GM12878 (cell line): ENCODE data around the gene SYNGR2. TPM values are rescaled to one million over a fixed set of nuclear protein-coding genes. Genes with fewer than 3 reads are reported as not detected.

Experiments
- ATAC-seq: fragments of 200-7000 bp; cut with Tn5 transposase; 3 replicates; pipeline ENCODE4 v1.9.1; 2020; ENCODE audit warnings: mild to moderate bottlenecking, moderate library complexity
- BruUV-seq: library from RNA; stranded (reverse); fragments of 400-500 nt; replicated peaks from 2 replicates; lab custom pipeline; 2021; lab: Mats Ljungman, UMichigan
- CTCF ChIA-PET: fragments of 300-600 bp; sonication (Branson Sonifier 250); formaldehyde crosslinking; extraction: SDS; loops from one replicate; lab custom pipeline; 2021; ENCODE audit warnings: inconsistent platforms; lab: Yijun Ruan, JAX
- POLR2A ChIA-PET: fragments of 350-600 bp; formaldehyde crosslinking; extraction: SDS; loops from one replicate; lab custom pipeline; 2021; ENCODE audit warnings: inconsistent platforms; lab: Charles Lee
- RAD21 ChIA-PET: fragments of 300-600 bp; sonication (Branson Sonifier 250); formaldehyde crosslinking; loops from one replicate; lab custom pipeline; 2023; ENCODE audit warnings: antibody characterized with exemption; ENCODE audit not compliant: unreplicated experiment; lab: Charles Lee
- SMC1A ChIA-PET: fragments of 300-600 bp; sonication (Branson Sonifier 250); formaldehyde crosslinking; loops from one replicate; lab custom pipeline; 2023; ENCODE audit not compliant: unreplicated experiment, uncharacterized antibody; lab: Charles Lee
- DNase-seq: peaks from one replicate; pipeline ENCODE4 v3.0.0-alpha.2; 2011; ENCODE audit warnings: low read depth, low spot score
- FAIRE-seq: peaks from 3 replicates; lab custom pipeline; 2011; peaks lifted over from hg19 to GRCh38; lab: Jason Lieb, UNC
- H2AFZ ChIP-seq: 2 replicates; pipeline ENCODE4 v1.6.0; 2011; ENCODE audit warnings: low read depth, low read length, control low read depth; ENCODE audit not compliant: control insufficient read depth
- H3K27ac ChIP-seq: 2 replicates; pipeline ENCODE4 v1.5.1; 2011; ENCODE audit warnings: control low read depth; ENCODE audit not compliant: control insufficient read depth, insufficient read depth
- H3K27me3 ChIP-seq, 2 experiments: replicated peaks in 1 of 2; 2 replicates each; pipeline versions ENCODE4 v1.6.0 to v1.6.1; 2011; ENCODE audit warnings: low read length in 1 of 2; ENCODE audit not compliant: control insufficient read depth in 2 of 2, insufficient read depth in 2 of 2
- H3K36me3 ChIP-seq, 2 experiments: 2 replicates each; pipeline ENCODE4 v1.5.1; 2011; ENCODE audit warnings: low read length in 1 of 2; ENCODE audit not compliant: control insufficient read depth in 2 of 2, insufficient read depth in 2 of 2
- H3K4me1 ChIP-seq: 2 replicates; pipeline ENCODE4 v1.6.1; 2011; ENCODE audit warnings: mild to moderate bottlenecking, low read length, moderate library complexity, mixed read lengths; ENCODE audit not compliant: control insufficient read depth, insufficient read depth
- H3K4me2 ChIP-seq: 2 replicates; pipeline ENCODE4 v1.6.0; 2011; ENCODE audit warnings: control low read depth; ENCODE audit not compliant: control insufficient read depth, insufficient read depth
- H3K4me3 ChIP-seq: fragments of 200-600 bp; sonication (generic); 2 replicates; pipeline ENCODE4 v1.5.1; 2016
- H3K79me2 ChIP-seq: 2 replicates; pipeline ENCODE4 v1.6.0; 2011; ENCODE audit warnings: low read length; ENCODE audit not compliant: control insufficient read depth, insufficient read depth
- H3K9ac ChIP-seq: 2 replicates; pipeline ENCODE4 v1.8.0; 2011; ENCODE audit warnings: low read length, control low read depth, mixed read lengths; ENCODE audit not compliant: control insufficient read depth, insufficient read depth
- H3K9me3 ChIP-seq: replicated peaks from 3 replicates; pipeline ENCODE4 v1.5.1; 2011; ENCODE audit warnings: mild to moderate bottlenecking, low read length; ENCODE audit not compliant: control insufficient read depth, insufficient read depth
- H4K20me1 ChIP-seq: 2 replicates; pipeline ENCODE4 v1.6.0; 2011; ENCODE audit not compliant: control insufficient read depth, insufficient read depth
- DPF2 ChIP-seq: fragments of 450-650 bp; IDR thresholded peaks from 2 replicates; pipeline ENCODE4 v1.6.1; 2017; ENCODE audit warnings: mild to moderate bottlenecking
- ETV6 ChIP-seq, 2 experiments: fragments of 450-650 bp in 1 of 2; IDR thresholded peaks in 1 of 2; conservative IDR thresholded peaks in 1 of 2; 2 replicates each; pipeline ENCODE4 v1.6.1; 2014; ENCODE audit warnings: antibody characterized with exemption in 1 of 2, borderline replicate concordance in 1 of 2, low read depth in 1 of 2, mild to moderate bottlenecking in 1 of 2, moderate library complexity in 1 of 2
- JUND ChIP-seq: IDR thresholded peaks from 2 replicates; pipeline ENCODE4 v1.6.1; 2012; ENCODE audit warnings: low read depth, mild to moderate bottlenecking, low read length, improper control_type of control experiment, moderate library complexity
- KAT2A ChIP-seq: conservative IDR thresholded peaks from 2 replicates; pipeline ENCODE4 v1.6.1; 2011; ENCODE audit warnings: low read depth, low read length; ENCODE audit not compliant: control insufficient read depth
- MXI1 ChIP-seq: fragments of 150-350 bp; IDR thresholded peaks from 2 replicates; pipeline ENCODE4 v1.6.1; 2011; ENCODE audit warnings: low read depth, mild to moderate bottlenecking, inconsistent platforms, low read length, improper control_type of control experiment
- POLR2A ChIP-seq: IDR thresholded peaks from 2 replicates; pipeline ENCODE4 v1.6.1; 2011; ENCODE audit warnings: low read depth, mild to moderate bottlenecking, low read length
- ZNF24 ChIP-seq: fragments of 450-650 bp; IDR thresholded peaks from 2 replicates; pipeline ENCODE4 v1.6.1; 2017; ENCODE audit warnings: antibody characterized with exemption, mild to moderate bottlenecking
- WGBS: methylation state at CpG from one replicate; pipeline ENCODE4 v1.1.6; 2016; ENCODE audit warnings: low lambda C conversion rate; ENCODE audit not compliant: insufficient replicate concordance, insufficient coverage; ENCODE audit errors: missing lambda C conversion rate; 5-methylcytosine and 5-hydroxymethylcytosine counted together
- in situ Hi-C: fragments of 300-500 bp; cut with MboI; formaldehyde crosslinking; loops from 9 replicates; pipeline ENCODE4 v1.14.3; 2018; ENCODE audit warnings: mixed read lengths
- intact Hi-C: fragments of 100-400 bp; cut with micrococcal nuclease; formaldehyde crosslinking; loops from one replicate; pipeline ENCODE4 v1.14.2; 2022; ENCODE audit not compliant: unreplicated experiment
- polyA plus RNA-seq, 11 experiments: library from polyadenylated mRNA; depleted of rRNA in 4 of 11; unstranded in 6 of 11; stranded (reverse) in 5 of 11; fragments of >200 nt; fragmentation: Nextera tagmentation in 4 of 11; fragmentation: Illumina TruSeq in 1 of 11; extraction: Ambion mirVana in 4 of 11; extraction: Trizol in 1 of 11; gene quantifications; 1 replicate in 1 of 11; 2 replicates in 10 of 11; pipeline versions ENCODE4 v1.2.1 to v1.2.3, GENCODE V29; 2011 to 2016; ENCODE audit warnings: inconsistent platforms in 2 of 11, missing spikeins in 2 of 11, low read depth in 1 of 11
- total RNA-seq, 4 experiments: library from RNA; depleted of rRNA in 3 of 4; stranded (reverse); fragments of >200 nt in 3 of 4; fragmentation: Illumina TruSeq in 1 of 4; extraction: Trizol in 1 of 4; gene quantifications; 2 replicates each; pipeline versions ENCODE4 v1.2.1 to v1.2.3, GENCODE V29; 2013 to 2021
- TF ChIP-seq, protein P1 (sequence below): IDR thresholded peaks from 2 replicates; pipeline ENCODE4 v1.6.1; 2012; ENCODE audit warnings: low read depth, low read length, improper control_type of control experiment
- TF ChIP-seq, protein P2 (sequence below): IDR thresholded peaks from 2 replicates; pipeline ENCODE4 v1.6.1; 2012; ENCODE audit warnings: low read depth, low read length, improper control_type of control experiment
- TF ChIP-seq, protein P3 (sequence below): fragments of 450-650 bp; conservative IDR thresholded peaks from 2 replicates; pipeline ENCODE4 v1.6.1; 2017; ENCODE audit warnings: mild to moderate bottlenecking, moderate library complexity
- TF ChIP-seq, protein P4 (sequence below): fragments of 450-650 bp; IDR thresholded peaks from 2 replicates; pipeline ENCODE4 v1.6.1; 2016; ENCODE audit warnings: mild to moderate bottlenecking
- TF ChIP-seq, protein P5 (sequence below): fragments of 450-650 bp; IDR thresholded peaks from 2 replicates; pipeline ENCODE4 v1.6.1; 2017; ENCODE audit warnings: mild to moderate bottlenecking, moderate library complexity

Gene SYNGR2
- total and polyA plus RNA-seq, 10 of the 15 experiments (the other 5 are each of a cell fraction or from before 2014, with no cell fraction given): 4.4 to 529 (median 261) TPM

DNA sequence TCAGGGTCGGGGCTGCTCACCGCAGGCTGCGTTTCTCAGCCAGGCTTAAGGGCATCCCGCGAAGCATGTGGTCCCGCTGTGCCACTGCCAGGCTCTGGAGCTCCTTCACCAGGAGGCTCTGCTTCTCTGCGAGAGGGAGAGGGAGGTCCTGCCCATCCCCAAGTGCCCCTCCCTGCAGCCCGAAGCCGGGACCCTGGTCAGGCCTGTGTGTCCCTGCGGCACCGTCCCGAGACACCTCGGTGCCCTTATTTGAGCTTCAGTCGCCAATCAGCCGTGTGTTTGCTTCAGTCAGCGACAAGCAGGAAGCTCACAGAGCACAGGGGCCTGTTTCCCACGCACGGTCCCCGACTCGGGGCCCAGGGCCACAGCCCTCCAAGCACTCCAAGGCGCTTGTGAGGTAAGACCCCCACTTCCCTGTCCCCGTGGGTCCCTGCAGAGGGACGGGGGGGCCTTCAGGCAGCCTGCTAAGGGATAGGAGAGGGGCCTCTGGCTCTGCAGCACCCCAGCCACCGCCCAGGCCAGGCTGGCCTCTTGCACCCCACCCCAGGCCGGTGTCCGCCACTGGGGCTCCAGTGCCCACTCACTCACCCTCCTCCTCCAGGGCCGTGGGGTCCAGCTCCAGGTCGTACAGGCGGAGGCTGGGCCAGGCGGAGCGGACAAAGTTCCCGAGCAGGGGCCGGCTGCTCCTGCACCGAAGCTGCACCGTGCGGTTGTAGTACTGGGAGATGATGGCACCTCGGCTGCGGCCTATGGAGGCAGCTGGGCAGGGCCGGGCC is 43.1 kb upstream of the SYNGR2 start:
- POLR2A ChIA-PET: interaction anchor here (0.5 to 8.0 kb wide), 15 partner anchors 9 to 130 kb away, joined by 3 to 85 read pairs (median 4); partner anchors contain the start of genes AFMID, SYNGR2 and TK1
- peaks cover 94% of the 10 kb centered on the region for H3K79me2 ChIP-seq
- H3K4me3 ChIP-seq: peak overlapping the region; percentile 94
- H4K20me1 ChIP-seq: no peaks in the 10 kb centered on the region
- intact Hi-C loops: no loop called here
- SMC1A ChIA-PET: interaction anchor here (1.0 to 2.4 kb wide), 10 partner anchors 9 to 126 kb away, joined by 3 to 14 read pairs (median 5); no protein-coding TSS in a partner anchor
- in situ Hi-C loops: no loop called here
- peak overlapping the region; percentile 100 for H3K4me2 ChIP-seq
- WGBS: 11% methylated on average over 35 of the region's 39 CpGs
- peaks cover 75% of the 10 kb centered on the region for H3K4me1 ChIP-seq
- no TSS peak for BruUV-seq
- H2AFZ ChIP-seq: no peak overlapping the region; the same call in 1 of the 2 replicates
- TF ChIP-seq ZNF24: no peak
- no peak for TF ChIP-seq KAT2A
- TF ChIP-seq POLR2A: peak; percentile 11; the same call in 1 of the 2 replicates
- TF ChIP-seq, protein P1, sequence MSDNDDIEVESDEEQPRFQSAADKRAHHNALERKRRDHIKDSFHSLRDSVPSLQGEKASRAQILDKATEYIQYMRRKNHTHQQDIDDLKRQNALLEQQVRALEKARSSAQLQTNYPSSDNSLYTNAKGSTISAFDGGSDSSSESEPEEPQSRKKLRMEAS: no peak
- TF ChIP-seq, protein P2, sequence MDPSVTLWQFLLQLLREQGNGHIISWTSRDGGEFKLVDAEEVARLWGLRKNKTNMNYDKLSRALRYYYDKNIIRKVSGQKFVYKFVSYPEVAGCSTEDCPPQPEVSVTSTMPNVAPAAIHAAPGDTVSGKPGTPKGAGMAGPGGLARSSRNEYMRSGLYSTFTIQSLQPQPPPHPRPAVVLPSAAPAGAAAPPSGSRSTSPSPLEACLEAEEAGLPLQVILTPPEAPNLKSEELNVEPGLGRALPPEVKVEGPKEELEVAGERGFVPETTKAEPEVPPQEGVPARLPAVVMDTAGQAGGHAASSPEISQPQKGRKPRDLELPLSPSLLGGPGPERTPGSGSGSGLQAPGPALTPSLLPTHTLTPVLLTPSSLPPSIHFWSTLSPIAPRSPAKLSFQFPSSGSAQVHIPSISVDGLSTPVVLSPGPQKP: no peak
- TF ChIP-seq, protein P3, sequence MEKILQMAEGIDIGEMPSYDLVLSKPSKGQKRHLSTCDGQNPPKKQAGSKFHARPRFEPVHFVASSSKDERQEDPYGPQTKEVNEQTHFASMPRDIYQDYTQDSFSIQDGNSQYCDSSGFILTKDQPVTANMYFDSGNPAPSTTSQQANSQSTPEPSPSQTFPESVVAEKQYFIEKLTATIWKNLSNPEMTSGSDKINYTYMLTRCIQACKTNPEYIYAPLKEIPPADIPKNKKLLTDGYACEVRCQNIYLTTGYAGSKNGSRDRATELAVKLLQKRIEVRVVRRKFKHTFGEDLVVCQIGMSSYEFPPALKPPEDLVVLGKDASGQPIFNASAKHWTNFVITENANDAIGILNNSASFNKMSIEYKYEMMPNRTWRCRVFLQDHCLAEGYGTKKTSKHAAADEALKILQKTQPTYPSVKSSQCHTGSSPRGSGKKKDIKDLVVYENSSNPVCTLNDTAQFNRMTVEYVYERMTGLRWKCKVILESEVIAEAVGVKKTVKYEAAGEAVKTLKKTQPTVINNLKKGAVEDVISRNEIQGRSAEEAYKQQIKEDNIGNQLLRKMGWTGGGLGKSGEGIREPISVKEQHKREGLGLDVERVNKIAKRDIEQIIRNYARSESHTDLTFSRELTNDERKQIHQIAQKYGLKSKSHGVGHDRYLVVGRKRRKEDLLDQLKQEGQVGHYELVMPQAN: 0 out of 2 replicates have a peak, but pooled peaks have one; percentile 21
- no peak for TF ChIP-seq ETV6 (conservative IDR thresholded peaks at IDR 0.05 in 1 of 2, IDR thresholded peaks at IDR 0.05 in 1 of 2; ENCODE audit: borderline replicate concordance in 1 of 2, low read depth in 1 of 2)
- TF ChIP-seq DPF2: 0 out of 2 replicates have a peak, but pooled peaks have one; percentile 26
- TF ChIP-seq, protein P4, sequence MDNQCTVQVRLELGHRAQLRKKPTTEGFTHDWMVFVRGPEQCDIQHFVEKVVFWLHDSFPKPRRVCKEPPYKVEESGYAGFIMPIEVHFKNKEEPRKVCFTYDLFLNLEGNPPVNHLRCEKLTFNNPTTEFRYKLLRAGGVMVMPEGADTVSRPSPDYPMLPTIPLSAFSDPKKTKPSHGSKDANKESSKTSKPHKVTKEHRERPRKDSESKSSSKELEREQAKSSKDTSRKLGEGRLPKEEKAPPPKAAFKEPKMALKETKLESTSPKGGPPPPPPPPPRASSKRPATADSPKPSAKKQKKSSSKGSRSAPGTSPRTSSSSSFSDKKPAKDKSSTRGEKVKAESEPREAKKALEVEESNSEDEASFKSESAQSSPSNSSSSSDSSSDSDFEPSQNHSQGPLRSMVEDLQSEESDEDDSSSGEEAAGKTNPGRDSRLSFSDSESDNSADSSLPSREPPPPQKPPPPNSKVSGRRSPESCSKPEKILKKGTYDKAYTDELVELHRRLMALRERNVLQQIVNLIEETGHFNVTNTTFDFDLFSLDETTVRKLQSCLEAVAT: peak; percentile 83
- TF ChIP-seq, protein P5, sequence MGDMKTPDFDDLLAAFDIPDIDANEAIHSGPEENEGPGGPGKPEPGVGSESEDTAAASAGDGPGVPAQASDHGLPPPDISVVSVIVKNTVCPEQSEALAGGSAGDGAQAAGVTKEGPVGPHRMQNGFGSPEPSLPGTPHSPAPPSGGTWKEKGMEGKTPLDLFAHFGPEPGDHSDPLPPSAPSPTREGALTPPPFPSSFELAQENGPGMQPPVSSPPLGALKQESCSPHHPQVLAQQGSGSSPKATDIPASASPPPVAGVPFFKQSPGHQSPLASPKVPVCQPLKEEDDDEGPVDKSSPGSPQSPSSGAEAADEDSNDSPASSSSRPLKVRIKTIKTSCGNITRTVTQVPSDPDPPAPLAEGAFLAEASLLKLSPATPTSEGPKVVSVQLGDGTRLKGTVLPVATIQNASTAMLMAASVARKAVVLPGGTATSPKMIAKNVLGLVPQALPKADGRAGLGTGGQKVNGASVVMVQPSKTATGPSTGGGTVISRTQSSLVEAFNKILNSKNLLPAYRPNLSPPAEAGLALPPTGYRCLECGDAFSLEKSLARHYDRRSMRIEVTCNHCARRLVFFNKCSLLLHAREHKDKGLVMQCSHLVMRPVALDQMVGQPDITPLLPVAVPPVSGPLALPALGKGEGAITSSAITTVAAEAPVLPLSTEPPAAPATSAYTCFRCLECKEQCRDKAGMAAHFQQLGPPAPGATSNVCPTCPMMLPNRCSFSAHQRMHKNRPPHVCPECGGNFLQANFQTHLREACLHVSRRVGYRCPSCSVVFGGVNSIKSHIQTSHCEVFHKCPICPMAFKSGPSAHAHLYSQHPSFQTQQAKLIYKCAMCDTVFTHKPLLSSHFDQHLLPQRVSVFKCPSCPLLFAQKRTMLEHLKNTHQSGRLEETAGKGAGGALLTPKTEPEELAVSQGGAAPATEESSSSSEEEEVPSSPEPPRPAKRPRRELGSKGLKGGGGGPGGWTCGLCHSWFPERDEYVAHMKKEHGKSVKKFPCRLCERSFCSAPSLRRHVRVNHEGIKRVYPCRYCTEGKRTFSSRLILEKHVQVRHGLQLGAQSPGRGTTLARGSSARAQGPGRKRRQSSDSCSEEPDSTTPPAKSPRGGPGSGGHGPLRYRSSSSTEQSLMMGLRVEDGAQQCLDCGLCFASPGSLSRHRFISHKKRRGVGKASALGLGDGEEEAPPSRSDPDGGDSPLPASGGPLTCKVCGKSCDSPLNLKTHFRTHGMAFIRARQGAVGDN: 0 out of 2 replicates have a peak, but pooled peaks have one; percentile 10
- TF ChIP-seq JUND: no peak
- peak; percentile 6; the same call in 1 of the 2 replicates for TF ChIP-seq MXI1
- RAD21 ChIA-PET: interaction anchor here (0.6 to 3.9 kb wide), 15 partner anchors 9 to 105 kb away, joined by 3 to 29 read pairs (median 5); no protein-coding TSS in a partner anchor
- CTCF ChIA-PET: interaction anchor here (0.8 to 12.7 kb wide), 7 partner anchors 11 to 125 kb away, joined by 3 to 100 read pairs (median 5); no protein-coding TSS in a partner anchor
- H3K27ac ChIP-seq: peak overlapping the region; percentile 95
- ATAC-seq: peak; percentile 4
- no peak for DNase-seq
- H3K9me3 ChIP-seq: no peaks in the 10 kb centered on the region
- H3K9ac ChIP-seq: peak overlapping the region; percentile 93
- H3K27me3 ChIP-seq: no peaks in the 10 kb centered on the region
- FAIRE-seq: peak; percentile 49
- H3K36me3 ChIP-seq: peaks cover 14 to 16% of the 10 kb centered on the region in 2 experiments
